CD8-positive, alpha-beta memory T cell (primary cell): ENCODE data around the gene CFAP99. TPM values are rescaled to one million over a fixed set of nuclear protein-coding genes. Genes with fewer than 3 reads are reported as not detected.

Source experiments
- CTCF ChIA-PET: fragments of 350-600 bp; sonication (Branson Sonifier 250); formaldehyde crosslinking; loops from one replicate; lab custom pipeline; 2021; ENCODE audit warnings: antibody characterized with exemption; lab: Charles Lee
- POLR2A ChIA-PET: fragments of 350-600 bp; sonication (Branson Sonifier 250); formaldehyde crosslinking; loops from one replicate; lab custom pipeline; 2021; ENCODE audit warnings: antibody characterized with exemption; lab: Charles Lee
- DNase-seq, 5 donors: peaks; one replicate each; pipeline versions ENCODE4 v3.0.0 to v3.0.0-alpha.2; 2020 to 2022; ENCODE audit warnings: mixed read lengths in 1 of 5
- H3K27ac ChIP-seq: one replicate; pipeline ENCODE4 v1.7.0; 2013; ENCODE audit warnings: low read depth, mild to moderate bottlenecking, low read length, moderate library complexity
- H3K27me3 ChIP-seq: 2 replicates; pipeline ENCODE4 v1.7.0; 2013; ENCODE audit warnings: low read length, mild to moderate bottlenecking; ENCODE audit not compliant: insufficient read depth, poor library complexity, severe bottlenecking
- H3K36me3 ChIP-seq: 2 replicates; pipeline ENCODE4 v1.7.0; 2013; ENCODE audit warnings: mild to moderate bottlenecking, low read length, moderate library complexity; ENCODE audit not compliant: insufficient read depth
- H3K4me1 ChIP-seq: 2 replicates; pipeline ENCODE4 v1.7.0; 2013; ENCODE audit warnings: mild to moderate bottlenecking, low read length, moderate library complexity; ENCODE audit not compliant: insufficient read depth
- H3K4me3 ChIP-seq: 2 replicates; pipeline ENCODE4 v1.7.0; 2013; ENCODE audit warnings: mild to moderate bottlenecking, low read length
- H3K9me3 ChIP-seq: 2 replicates; pipeline ENCODE4 v1.7.0; 2013; ENCODE audit warnings: mild to moderate bottlenecking, low read length
- H3K27ac Mint-ChIP-seq, 8 donors: one replicate each; pipeline ENCODE4 v1.8.0; 2020 to 2021; ENCODE audit warnings: mixed read lengths in 8 of 8, mild to moderate bottlenecking in 6 of 8, inconsistent platforms in 3 of 8, moderate library complexity in 3 of 8
- H3K27me3 Mint-ChIP-seq, 2 donors: one replicate each; pipeline ENCODE4 v1.8.0; 2020 to 2021; ENCODE audit warnings: mixed read lengths in 2 of 2, mild to moderate bottlenecking in 1 of 2, moderate library complexity in 1 of 2
- H3K36me3 Mint-ChIP-seq, 3 donors: one replicate each; pipeline ENCODE4 v1.8.0; 2020 to 2021; ENCODE audit warnings: mixed read lengths in 3 of 3, inconsistent platforms in 1 of 3, mild to moderate bottlenecking in 1 of 3
- H3K4me1 Mint-ChIP-seq, 3 donors: one replicate each; pipeline ENCODE4 v1.8.0; 2020 to 2021; ENCODE audit warnings: mixed read lengths in 3 of 3, inconsistent platforms in 1 of 3, mild to moderate bottlenecking in 1 of 3
- H3K4me3 Mint-ChIP-seq, 7 donors: one replicate each; pipeline ENCODE4 v1.8.0; 2020 to 2021; ENCODE audit warnings: mixed read lengths in 7 of 7, mild to moderate bottlenecking in 6 of 7, moderate library complexity in 4 of 7, inconsistent platforms in 2 of 7
- H3K9me3 Mint-ChIP-seq, 5 donors: one replicate each; pipeline ENCODE4 v1.8.0; 2020 to 2022; ENCODE audit warnings: mixed read lengths in 5 of 5, mild to moderate bottlenecking in 3 of 5, moderate library complexity in 2 of 5, inconsistent platforms in 1 of 5
- polyA plus RNA-seq: library from polyadenylated mRNA; unstranded; fragments of 300-500 nt; fragmentation: Illumina TruSeq; gene quantifications from one replicate; pipeline ENCODE4 v1.2.3, GENCODE V29; 2021
- total RNA-seq, 2 experiments: library from RNA; stranded (reverse); gene quantifications; one replicate each; pipeline ENCODE4 v1.2.3, GENCODE V29; 2021

Gene CFAP99
- total and polyA plus RNA-seq, 3 experiments from 2014 or later: 0.07 TPM; not detected in 2

DNA sequence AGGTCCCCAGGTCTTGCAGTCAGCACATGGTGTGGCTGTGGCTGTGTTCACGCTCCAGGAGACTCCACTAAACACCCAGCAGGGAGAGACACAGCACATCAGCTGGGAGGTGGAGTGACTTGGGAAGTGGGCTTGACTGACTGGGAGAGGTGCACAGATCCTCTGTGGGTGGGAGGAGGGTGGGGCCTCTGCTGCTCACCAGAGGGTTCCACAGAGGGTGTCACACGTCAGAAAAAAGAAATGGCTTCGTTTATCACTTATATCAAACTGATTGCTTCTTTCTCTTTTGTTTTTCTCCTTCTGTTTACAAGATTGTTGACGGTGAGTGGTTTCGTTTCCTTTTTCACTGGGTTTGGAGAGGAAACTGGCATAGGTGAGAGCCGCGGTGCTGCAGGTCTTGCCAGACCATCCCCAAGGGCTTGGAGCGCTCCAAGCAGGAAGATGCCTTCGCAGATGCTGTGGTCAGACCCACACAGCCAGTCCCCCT lies 92.9 kb downstream of the CFAP99 start:
- peaks cover 6 to 84% (median 6%) of the 10 kb centered on the region in 3 donors for H3K36me3 Mint-ChIP-seq
- peak in 4 of 5 donors; percentile 6 to 50 (median 23) for DNase-seq
- no peaks in the 10 kb centered on the region for H3K9me3 ChIP-seq
- ChIA-PET CTCF (no interaction called here), POLR2A (no interaction called here)
- no peaks in the 10 kb centered on the region for H3K27me3 ChIP-seq
- H3K27ac ChIP-seq: peak overlapping the region; percentile 18
- peaks cover 50% of the 10 kb centered on the region for H3K36me3 ChIP-seq
- H3K4me3 ChIP-seq: no peak overlapping the region
- peak overlapping the region; percentile 59 to 97 (median 88) for H3K27ac Mint-ChIP-seq
- no peaks in the 10 kb centered on the region for H3K27me3 Mint-ChIP-seq
- H3K4me3 Mint-ChIP-seq: peak overlapping the region in 5 of 7 donors; percentile 15 to 57 (median 39)
- H3K4me1 ChIP-seq: peaks cover 13% of the 10 kb centered on the region
- H3K4me1 Mint-ChIP-seq: peaks cover 28 to 38% (median 29%) of the 10 kb centered on the region in 3 donors
- H3K9me3 Mint-ChIP-seq: no peaks in the 10 kb centered on the region

Other genes starting within 250 kb of the CFAP99 start
- 10 to 100 TPM; 23.8 to 23.9 TPM for gene HAUS3, start 176.8 kb upstream of the CFAP99 start, total RNA-seq
- gene HAUS3, start 176.8 kb upstream of the CFAP99 start, polyA plus RNA-seq: 26.6 TPM
- 1 to 10 TPM; 1.5 to 1.6 TPM for gene POLN, start 176.8 kb upstream of the CFAP99 start, total RNA-seq
- 0.55 TPM for gene POLN, start 176.8 kb upstream of the CFAP99 start, polyA plus RNA-seq
- 10 to 100 TPM; 10.2 to 12.2 TPM for gene MXD4, start 156.8 kb upstream of the CFAP99 start, total RNA-seq
- gene MXD4, start 156.8 kb upstream of the CFAP99 start, polyA plus RNA-seq: 47.2 TPM
- gene ZFYVE28, start 310 bp upstream of the CFAP99 start, total RNA-seq: 10 to 100 TPM; 12.9 to 13.2 TPM
- 14.8 TPM for gene ZFYVE28, start 310 bp upstream of the CFAP99 start, polyA plus RNA-seq
- 10 to 100 TPM; 95.4 to 98.1 TPM for gene RNF4, start 50.2 kb downstream of the CFAP99 start, total RNA-seq
- gene RNF4, start 50.2 kb downstream of the CFAP99 start, polyA plus RNA-seq: 94.8 TPM
- 10 to 100 TPM; 25.8 to 26.9 TPM for gene FAM193A, start 117.7 kb downstream of the CFAP99 start, total RNA-seq
- gene FAM193A, start 117.7 kb downstream of the CFAP99 start, polyA plus RNA-seq: 4.9 TPM